GM12865 (cell line): ENCODE results near the gene ATP11A.

ENCODE experiments used
- DNase-seq: peaks from one replicate; pipeline ENCODE4 v3.0.0; 2010; ENCODE audit warnings: low read depth
- H3K4me3 ChIP-seq: 2 replicates; pipeline ENCODE4 v1.5.1; 2011; ENCODE audit warnings: mild to moderate bottlenecking, low read depth, low read length, control low read depth
- TF ChIP-seq, protein P1 (sequence below): IDR thresholded peaks from 2 replicates; pipeline ENCODE4 v1.5.1; 2011; ENCODE audit warnings: low read length, control low read depth, low read depth, inconsistent platforms; ENCODE audit not compliant: insufficient read depth; ENCODE audit errors: missing control alignments

The ATP11A gene

DNA sequence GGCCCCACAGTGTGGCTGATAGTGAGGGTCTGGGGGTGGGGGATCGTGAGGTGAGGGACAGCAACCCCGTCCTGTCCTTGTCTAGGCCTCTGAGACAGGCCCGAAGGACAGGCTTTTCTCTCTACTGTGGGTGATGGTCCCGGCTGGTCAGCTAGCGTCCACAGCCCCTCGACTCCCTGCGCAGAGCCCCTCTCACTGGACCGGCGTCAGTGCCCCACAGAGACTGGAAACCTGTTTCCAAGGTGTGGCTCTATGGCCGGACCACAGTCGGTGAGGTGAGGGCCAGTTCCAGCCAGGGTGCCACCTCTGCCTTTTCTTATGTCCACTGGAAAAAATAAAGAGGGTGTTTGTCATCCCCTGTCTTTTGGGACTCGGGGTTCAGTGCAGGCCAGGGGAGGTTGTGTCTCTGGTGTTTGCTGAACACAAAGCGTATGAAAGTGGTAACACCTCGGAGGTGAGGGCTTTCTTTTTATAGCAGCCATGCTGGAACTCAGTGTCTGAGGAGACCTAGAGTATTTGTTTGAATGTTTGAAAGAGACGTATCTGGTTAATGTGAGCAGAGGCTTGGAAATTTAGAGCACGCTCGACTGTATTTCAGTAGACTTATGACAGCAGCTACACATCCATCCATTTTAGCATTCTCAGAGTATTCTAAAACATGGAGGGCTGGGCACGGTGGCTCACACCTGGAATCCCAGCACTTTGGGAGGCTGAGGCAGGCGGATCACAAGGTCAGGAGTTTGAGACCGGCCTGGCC is 22.8 kb downstream of the ATP11A start:
- no peak overlapping the region for H3K4me3 ChIP-seq
- DNase-seq: no peak
- TF ChIP-seq, protein P1, sequence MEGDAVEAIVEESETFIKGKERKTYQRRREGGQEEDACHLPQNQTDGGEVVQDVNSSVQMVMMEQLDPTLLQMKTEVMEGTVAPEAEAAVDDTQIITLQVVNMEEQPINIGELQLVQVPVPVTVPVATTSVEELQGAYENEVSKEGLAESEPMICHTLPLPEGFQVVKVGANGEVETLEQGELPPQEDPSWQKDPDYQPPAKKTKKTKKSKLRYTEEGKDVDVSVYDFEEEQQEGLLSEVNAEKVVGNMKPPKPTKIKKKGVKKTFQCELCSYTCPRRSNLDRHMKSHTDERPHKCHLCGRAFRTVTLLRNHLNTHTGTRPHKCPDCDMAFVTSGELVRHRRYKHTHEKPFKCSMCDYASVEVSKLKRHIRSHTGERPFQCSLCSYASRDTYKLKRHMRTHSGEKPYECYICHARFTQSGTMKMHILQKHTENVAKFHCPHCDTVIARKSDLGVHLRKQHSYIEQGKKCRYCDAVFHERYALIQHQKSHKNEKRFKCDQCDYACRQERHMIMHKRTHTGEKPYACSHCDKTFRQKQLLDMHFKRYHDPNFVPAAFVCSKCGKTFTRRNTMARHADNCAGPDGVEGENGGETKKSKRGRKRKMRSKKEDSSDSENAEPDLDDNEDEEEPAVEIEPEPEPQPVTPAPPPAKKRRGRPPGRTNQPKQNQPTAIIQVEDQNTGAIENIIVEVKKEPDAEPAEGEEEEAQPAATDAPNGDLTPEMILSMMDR: no peak

DNA sequence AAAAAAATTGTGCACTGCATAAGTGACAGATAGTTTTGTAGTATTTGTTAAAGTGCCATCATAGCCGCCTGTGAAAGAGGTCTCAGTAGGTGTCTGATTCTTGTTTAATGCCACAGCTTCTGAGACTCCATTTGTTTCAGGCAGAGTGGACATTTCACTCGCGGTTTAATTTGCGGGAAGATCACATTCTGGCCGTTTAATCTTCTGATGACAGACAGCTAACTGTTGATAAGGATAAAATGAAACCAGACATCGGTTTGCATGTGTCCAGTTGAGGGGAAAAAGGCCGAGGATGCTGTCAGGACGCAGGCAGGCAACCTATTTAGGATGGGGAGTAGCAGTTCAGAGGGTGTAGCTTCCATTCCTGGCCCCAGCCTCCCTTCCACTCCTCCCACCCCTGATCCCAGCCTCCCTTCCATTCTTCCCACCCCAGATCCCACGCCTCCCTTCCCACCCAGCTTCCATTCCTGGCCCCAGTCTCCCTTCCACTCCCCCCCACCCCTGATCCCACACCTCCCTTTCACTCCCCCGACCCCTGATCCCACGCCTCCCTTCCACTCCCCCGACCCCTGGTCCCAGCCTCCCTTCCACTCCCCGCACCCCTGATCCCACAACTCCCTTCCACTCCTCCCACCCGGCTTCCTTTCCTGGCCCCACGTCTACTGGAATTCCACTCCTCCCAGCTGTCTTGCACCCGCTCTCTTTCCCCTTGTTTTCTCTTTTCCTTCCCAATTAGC is 23.8 kb downstream of the ATP11A start:
- H3K4me3 ChIP-seq: no peak overlapping the region
- TF ChIP-seq, protein P1: no peak
- DNase-seq: no peak

DNA sequence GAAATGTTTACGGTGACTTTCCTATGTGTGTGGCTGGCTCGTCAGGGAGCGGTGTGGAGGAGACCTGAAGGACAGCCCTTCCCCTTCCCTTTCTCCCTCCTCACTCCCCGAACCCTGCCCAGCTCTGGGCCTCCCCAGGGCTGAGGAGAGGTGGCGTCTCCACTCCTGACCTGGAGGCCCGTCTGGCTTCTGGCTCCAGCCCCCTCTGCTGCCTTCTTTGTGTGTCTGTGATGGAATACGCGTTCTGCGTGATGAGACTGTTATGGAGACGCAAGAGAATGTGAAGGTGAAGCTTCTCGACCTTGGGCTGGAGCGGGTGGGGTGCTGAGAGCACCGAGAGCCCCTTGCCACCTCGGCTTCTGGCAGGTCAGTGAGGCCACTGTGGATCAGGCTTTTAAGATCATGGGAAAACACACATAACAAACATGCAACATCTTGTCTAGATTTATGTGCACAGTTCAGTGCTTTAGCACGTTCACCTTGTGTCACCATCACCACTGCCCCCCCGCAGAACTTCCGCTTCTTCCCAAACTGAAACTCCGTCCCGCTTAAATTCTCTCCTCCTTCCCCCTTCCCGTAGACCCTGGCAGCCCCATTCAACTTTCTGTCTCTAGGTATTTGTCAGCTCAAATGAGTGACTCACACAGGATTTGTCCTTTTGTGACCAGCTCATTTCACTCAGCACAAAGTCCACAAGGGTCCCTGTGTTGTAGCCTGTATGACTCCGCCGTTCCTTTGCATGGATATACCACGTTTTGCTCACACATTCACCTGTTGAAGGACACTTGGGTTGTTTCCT is 24.7 kb downstream of the ATP11A start:
- H3K4me3 ChIP-seq: no peak overlapping the region
- DNase-seq: peak; percentile 24
- TF ChIP-seq, protein P1: no peak

DNA sequence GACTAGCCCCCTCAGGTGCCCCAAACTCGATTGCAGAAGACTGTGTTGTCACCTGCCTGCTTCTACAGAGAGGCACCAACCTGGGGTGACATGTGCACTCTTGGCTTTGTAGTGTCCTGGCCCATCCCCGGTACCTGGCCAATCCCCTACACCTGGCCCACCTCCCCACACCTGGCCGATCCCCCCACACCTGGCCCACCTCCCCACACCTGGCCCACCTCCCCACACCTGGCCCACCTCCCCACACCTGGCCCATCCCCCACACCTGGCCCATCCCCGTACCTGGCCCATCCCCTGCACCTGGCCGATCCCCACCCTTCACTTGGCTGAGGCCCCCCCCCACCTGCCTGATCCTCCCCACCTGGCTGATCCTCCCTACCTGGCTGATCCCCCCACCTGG is 25.4 kb downstream of the ATP11A start:
- TF ChIP-seq, protein P1: no peak
- no peak overlapping the region for H3K4me3 ChIP-seq
- DNase-seq: no peak

DNA sequence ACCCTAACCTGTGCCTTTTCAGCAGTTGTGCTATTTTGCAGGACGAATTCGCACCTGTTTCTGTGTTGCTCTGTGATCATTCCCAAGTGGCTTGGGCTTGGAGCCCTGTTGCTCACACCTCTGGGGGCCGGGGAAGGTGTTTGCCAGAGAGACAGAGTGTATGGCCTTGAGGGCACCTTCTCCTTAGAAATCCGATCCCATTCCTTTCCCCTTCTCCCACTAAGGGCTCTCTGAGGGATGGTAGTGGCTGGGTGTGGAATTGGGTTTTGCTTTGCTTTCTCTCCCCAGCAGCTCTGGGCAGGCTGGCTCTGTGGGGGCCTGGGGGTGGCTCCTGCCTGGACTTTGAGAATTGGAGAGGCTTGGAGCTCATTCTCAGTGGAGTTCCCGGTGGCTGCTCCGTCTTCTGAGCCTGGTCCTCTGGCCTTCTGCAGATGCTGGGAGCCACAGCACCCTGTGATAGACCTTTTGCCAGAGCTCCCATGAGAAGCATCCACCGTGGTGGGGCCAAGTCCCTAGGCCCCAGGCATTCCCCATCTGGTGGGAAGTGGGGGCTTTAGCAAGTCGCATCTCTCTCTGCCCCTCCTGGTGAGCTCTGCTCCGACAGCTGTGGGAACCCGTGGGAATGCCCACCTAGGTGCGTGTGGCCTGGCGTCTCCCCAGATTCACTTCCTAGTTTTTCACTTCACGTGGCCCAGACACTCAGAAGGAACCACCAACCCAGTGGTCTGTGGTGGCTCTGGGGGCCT is 26.1 kb downstream of the ATP11A start:
- TF ChIP-seq, protein P1: no peak
- DNase-seq: peak; percentile 28
- H3K4me3 ChIP-seq: no peak overlapping the region

DNA sequence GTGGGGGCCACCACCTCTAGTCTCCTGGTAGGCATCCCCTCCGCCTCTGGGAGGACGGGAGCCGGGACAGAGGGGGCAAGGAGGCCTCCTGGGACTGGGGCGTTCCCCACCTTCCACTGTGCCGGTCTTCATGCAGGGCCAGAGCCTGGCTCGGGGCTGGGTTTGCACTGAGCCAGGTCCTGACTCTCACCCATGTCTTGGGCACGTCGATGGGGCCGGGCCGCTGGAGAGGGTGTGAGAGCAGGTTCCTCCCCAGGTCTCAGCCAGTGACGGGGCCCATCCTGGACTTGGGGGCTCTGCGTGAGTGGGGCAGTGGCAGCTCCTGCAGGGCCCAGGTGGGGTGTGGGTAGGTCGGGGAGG is 26.6 kb downstream of the ATP11A start:
- TF ChIP-seq, protein P1: no peak
- DNase-seq: no peak
- H3K4me3 ChIP-seq: no peak overlapping the region
